IPS-18c (cell line): Measurements from ENCODE around the gene EEF2.
"Not testable (repeated sequence)": the region's sequence is repeated elsewhere in the genome, so short reads cannot be mapped to it uniquely, and the experiment has no call there.

Source experiments
- H3K4me3 ChIP-seq: 2 replicates; pipeline ENCODE4 v1.7.0; 2013; ENCODE audit warnings: low read depth, mild to moderate bottlenecking, low read length, moderate library complexity; ENCODE audit not compliant: insufficient read depth
- H3K9me3 ChIP-seq: one replicate; pipeline ENCODE4 v1.6.1; 2013; ENCODE audit warnings: mild to moderate bottlenecking, low read length, moderate library complexity; ENCODE audit not compliant: control insufficient read depth, insufficient read depth

EEF2 gene

DNA sequence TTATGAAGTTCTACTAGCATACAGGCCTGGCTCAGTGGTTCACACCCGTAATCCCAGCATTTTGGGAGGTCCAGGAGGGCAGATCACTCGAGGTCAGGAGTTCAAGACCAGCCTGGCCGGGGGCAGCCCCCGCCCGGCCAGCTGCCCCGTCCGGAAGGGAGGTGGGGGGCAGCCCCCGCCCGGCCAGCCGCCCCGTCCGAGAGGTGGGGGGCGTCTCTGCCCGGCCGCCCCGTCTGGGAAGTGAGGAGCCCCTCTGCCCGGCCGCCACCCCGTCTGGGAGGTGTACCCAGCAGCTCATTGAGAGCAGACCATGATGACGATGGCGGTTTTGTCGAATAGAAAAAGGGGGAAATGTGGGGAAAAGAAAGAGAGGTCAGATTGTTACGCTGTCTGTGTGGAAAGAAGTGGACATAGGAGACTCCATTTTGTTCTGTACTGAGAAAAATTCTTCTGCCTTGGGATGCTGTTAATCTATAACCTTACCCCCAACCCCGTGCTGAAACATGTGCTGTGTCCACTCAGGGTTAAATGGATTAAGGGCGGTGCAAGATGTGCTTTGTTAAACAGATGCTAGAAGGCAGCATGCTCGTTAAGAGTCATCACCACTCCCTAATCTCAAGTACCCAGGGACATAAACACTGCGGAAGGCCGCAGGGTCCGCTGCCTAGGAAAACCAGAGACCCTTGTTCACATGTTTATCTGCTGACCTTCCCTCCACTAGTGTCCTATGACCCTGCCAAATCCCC lies 13.6 kb upstream of the EEF2 start:
- not testable (repeated sequence) for H3K9me3 ChIP-seq, H3K4me3 ChIP-seq

GRCh38 chr19:3995607-3996006 lies 10.3 kb upstream of the EEF2 start:
- H3K4me3 ChIP-seq, result no peak overlapping the region

DNA sequence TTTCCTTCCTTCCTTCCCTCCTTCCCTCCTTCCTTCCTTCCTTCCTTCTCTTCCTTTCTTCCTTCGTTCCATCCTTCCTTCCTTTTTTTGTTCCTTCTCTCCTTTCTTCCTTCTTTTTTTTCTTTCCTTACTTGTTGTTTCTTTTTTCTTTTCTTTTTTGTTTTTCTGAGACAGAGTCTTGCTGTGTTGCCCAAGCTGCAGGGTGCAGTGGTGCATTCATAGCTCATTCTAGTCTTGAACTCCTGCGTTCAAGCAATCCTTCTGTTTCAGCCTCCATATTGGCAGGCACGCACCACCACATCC lies 5.5 kb upstream of the EEF2 start:
- Histone ChIP-seq H3K9me3 (no peaks in the 10 kb centered on the region), H3K4me3 (no peak overlapping the region)

More at GRCh38 chr19:3995607-3996006, 10.3 kb upstream of the EEF2 start:
- no peaks in the 10 kb centered on the region for H3K9me3 ChIP-seq

GRCh38 chr19:3987619-3988371 lies 2.5 kb upstream of the EEF2 start:
- H3K4me3 ChIP-seq, result peak overlapping the region; percentile 92; the same call in 1 of the 2 replicates
- no peaks in the 10 kb centered on the region for H3K9me3 ChIP-seq

DNA sequence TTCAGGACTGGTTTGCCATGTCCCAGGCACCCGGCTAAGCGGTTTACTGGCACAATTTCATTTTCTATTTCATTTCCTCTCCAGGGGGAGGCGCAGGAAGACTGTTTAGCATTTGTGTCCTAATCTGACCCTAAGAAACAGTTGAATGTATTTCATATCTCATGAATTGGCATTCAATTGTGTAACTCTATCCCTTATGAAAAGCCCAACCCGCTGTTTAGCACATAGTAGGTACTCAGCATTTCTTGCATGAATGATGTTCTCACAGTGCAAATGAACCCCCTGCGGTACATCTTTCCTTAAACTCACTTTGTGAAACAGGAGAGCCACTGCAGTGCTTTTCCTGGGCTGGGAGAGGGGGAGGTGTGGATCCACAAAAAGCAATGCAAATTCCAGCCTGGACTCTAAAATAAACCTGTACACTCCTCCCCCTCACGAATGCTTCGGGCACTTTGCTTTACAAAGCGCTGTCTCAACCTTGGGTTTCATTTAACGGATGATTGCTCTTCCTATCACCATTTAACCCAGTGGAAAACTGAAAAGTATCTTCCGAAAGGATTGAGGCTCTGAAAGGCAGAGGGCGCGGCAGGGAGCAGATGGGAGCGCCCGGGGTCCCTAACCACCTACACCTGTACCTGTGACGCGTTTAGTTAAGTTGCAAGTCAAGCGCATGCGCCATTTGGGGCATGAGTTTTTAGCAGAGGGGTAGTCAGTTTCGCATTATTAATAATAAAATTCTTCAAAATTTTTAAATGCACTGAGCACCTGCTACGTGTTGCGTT lies 1.2 kb upstream of the EEF2 start:
- Histone ChIP-seq H3K9me3 (no peaks in the 10 kb centered on the region), H3K4me3 (peak overlapping the region; percentile 92; the same call in 1 of the 2 replicates)

GRCh38 chr19:3985643-3986259 lies 488 bp upstream of the EEF2 start:
- peak overlapping the region; percentile 92 for H3K4me3 ChIP-seq
- no peaks in the 10 kb centered on the region for H3K9me3 ChIP-seq

DNA sequence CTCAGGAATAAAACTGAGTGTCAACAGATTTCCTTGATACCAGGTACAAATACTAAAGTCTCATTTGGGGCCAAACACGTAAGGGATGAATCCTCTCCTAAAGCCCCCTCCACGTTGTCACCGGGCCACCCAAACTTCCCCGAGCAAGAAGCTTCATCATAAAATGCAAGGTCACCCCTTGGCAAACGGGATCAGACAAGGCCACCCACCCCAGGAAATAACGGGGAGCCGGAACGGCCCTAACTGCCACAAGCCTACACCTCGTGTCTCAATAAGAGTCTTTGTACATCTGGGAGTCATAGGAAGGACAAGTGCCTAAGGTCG lies 717 bp downstream of the EEF2 start:
- Histone ChIP-seq H3K4me3 (peak overlapping the region; percentile 92), H3K9me3 (no peaks in the 10 kb centered on the region)

DNA sequence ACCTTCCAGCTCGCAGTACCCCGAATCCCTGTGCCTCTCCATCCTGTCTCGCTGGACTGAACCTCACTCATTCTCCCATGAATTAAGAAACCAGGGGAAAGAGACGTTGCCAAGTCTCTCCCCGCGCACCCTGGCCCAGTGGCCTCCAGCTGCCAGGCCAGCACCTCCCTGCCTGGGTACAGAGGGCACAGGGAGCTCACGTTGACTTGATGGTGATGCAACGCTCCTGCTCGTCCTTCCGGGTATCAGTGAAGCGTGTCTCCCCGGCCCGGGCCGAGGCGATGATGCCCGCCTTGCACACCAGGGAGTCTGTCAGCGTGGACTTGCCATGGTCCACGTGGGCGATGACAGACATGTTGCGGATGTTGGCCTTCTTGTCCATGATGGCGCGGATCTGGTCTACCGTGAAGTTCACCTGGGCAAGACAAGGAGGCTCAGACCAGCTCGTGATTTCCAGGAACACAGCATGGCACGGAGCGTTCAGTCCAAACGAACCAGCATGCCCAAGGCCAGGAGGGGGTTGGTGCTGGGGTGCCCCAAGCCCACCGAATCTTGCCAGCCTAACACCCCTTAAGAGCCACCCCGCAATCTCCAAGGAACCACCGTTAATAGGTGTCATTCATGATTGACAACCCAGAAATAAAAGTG lies 1.2 kb downstream of the EEF2 start:
- Histone ChIP-seq H3K9me3 (no peaks in the 10 kb centered on the region), H3K4me3 (peak overlapping the region; percentile 92)

DNA sequence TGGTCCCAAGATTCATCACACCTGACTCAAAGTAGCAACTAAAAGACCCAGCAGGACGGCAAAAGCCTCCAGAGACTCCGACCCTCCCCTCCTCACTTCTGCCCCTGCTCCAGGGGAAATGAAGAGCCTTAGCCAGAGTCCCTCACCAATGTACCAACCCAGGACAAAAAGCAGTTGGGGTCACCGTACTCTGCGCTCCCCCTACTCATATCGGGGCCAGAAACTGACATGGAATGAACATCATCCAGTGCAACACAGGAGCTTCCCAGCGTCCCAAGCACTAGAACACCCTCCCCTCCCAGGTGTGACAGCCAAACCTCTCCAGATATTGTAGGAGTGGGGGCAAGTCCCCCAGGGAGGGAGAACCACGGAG lies 1.7 kb downstream of the EEF2 start:
- H3K4me3 ChIP-seq, result peak overlapping the region; percentile 92

DNA sequence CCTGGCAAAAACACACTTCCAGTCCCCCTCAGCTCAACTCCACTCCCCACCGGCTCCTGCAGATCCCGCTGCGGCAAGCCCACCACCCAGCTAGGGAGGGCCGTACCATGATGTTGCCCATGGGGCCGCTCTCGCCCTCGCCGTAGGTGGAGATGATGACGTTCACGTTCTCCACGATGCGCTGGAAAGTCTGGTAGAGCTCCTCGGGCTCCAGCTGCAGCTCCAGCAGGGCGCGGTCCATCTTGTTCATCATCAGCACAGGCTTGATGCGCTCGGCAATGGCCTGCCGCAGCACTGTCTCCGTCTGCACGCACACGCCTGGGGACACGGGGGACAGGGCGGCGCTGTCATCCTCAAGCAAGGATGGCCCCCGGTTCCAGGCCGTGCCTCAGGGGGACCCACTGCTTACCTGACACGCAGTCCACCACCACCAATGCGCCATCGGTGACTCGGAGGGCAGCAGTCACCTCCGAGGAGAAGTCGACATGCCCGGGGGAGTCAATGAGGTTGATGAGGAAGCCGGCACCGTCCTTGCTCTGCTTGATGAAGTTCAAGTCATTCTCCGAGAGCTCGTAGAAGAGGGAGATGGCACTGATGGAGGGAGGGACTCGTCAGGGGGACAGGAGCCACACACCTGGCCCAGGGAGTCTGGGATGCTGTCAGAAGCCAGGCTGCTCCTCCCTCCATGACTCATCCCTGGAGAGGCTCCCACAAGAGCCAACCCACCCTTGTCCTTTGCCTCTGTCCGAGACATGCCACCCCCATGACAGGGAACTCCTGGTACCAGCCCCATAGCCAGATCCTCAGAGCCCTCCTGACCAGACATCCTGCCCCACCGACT lies 2.3 kb downstream of the EEF2 start:
- peak overlapping the region; percentile 92; the same call in 1 of the 2 replicates for H3K4me3 ChIP-seq
- no peaks in the 10 kb centered on the region for H3K9me3 ChIP-seq

More for the DNA sequence above, 1.7 kb downstream of the EEF2 start:
- H3K9me3 ChIP-seq, result no peaks in the 10 kb centered on the region

- H3K4me3 ChIP-seq, result no peak overlapping the region; the same call in 1 of the 2 replicates
- H3K9me3 ChIP-seq, result no peaks in the 10 kb centered on the region
These were observed 3.3 kb downstream of the EEF2 start for GRCh38 chr19:3981736-3982681.

DNA sequence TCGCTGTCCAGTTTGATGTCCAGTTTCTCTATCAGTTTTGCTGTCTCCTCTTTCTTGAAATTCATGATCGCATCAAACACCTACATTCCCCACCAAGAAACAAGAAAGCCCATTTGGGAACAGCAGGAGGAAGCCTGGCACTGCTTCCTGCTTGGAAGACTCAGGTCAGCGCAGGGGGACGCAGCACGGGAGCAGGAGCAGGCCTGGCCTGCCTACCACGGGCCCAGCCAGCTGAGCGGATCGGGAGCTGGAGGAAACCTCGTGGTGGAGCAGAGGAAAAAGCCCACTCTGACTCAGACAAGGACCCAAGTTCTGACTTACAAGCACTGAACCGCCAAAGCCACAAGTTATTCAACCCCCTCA lies 3.9 kb downstream of the EEF2 start:
- Histone ChIP-seq H3K4me3 (no peak overlapping the region), H3K9me3 (no peaks in the 10 kb centered on the region)

- no peaks in the 10 kb centered on the region for H3K9me3 ChIP-seq
- no peak overlapping the region for H3K4me3 ChIP-seq
These were observed 4.7 kb downstream of the EEF2 start for GRCh38 chr19:3980353-3981251.

- Histone ChIP-seq H3K9me3 (no peaks in the 10 kb centered on the region), H3K4me3 (no peak overlapping the region)
These were observed 5.5 kb downstream of the EEF2 start for GRCh38 chr19:3979674-3980352.
